OCI-LY1 (cell line): ENCODE results near the gene CDH13.

Experiments
- H2AFZ ChIP-seq: fragments of 200-600 bp; sonication (generic), shearing (Covaris generic); 2 replicates; pipeline ENCODE4 v1.6.0; 2014; ENCODE audit warnings: antibody characterized with exemption, mild to moderate bottlenecking, low read length
- H3F3A ChIP-seq: fragments of 200-600 bp; sonication (generic), shearing (Covaris generic); 2 replicates; pipeline ENCODE4 v1.6.0; 2014; ENCODE audit warnings: mild to moderate bottlenecking, antibody characterized with exemption, low read length, moderate library complexity; ENCODE audit not compliant: insufficient read depth
- H3K27ac ChIP-seq: fragments of 200-600 bp; sonication (generic); 2 replicates; pipeline ENCODE4 v1.5.1; 2014; ENCODE audit warnings: low read length, mixed run types, mild to moderate bottlenecking, low read depth; ENCODE audit not compliant: poor library complexity, severe bottlenecking
- H3K27me3 ChIP-seq: fragments of 200-600 bp; sonication (generic); 2 replicates; pipeline ENCODE4 v1.6.0; 2014; ENCODE audit warnings: antibody characterized with exemption, mild to moderate bottlenecking, low read length, moderate library complexity; ENCODE audit not compliant: insufficient read depth
- H3K36me3 ChIP-seq: fragments of 200-600 bp; sonication (generic); 2 replicates; pipeline ENCODE4 v1.6.1; 2014; ENCODE audit warnings: mild to moderate bottlenecking, antibody characterized with exemption, low read length, moderate library complexity, mixed read lengths; ENCODE audit not compliant: insufficient read depth
- H3K4me1 ChIP-seq: fragments of 200-600 bp; sonication (generic); 2 replicates; pipeline ENCODE4 v1.5.1; 2014; ENCODE audit warnings: mild to moderate bottlenecking, low read length, moderate library complexity; ENCODE audit not compliant: insufficient read depth, severe bottlenecking
- H3K4me2 ChIP-seq: fragments of 200-600 bp; sonication (generic), shearing (Covaris generic); 2 replicates; pipeline ENCODE4 v1.6.1; 2014; ENCODE audit warnings: low read length
- H3K4me3 ChIP-seq: fragments of 200-600 bp; sonication (generic); 2 replicates; pipeline ENCODE4 v1.5.1; 2014; ENCODE audit warnings: low read length, low read depth, mild to moderate bottlenecking, mixed read lengths; ENCODE audit not compliant: poor library complexity, severe bottlenecking
- H3K79me2 ChIP-seq: fragments of 200-600 bp; shearing (Covaris generic); 2 replicates; pipeline ENCODE4 v1.6.1; 2016; ENCODE audit warnings: mixed run types, low read length, mixed read lengths; ENCODE audit not compliant: insufficient read depth
- H3K9ac ChIP-seq: fragments of 200-600 bp; sonication (generic), shearing (Covaris generic); 2 replicates; pipeline ENCODE4 v1.6.1; 2014; ENCODE audit warnings: mild to moderate bottlenecking, low read length, mixed read lengths
- H3K9me2 ChIP-seq: fragments of 200-600 bp; sonication (generic), shearing (Covaris generic); 2 replicates; pipeline ENCODE4 v1.6.1; 2014; ENCODE audit warnings: low read depth, mild to moderate bottlenecking, low read length, mixed read lengths
- H3K9me3 ChIP-seq: fragments of 200-600 bp; shearing (Covaris generic); 2 replicates; pipeline ENCODE4 v1.6.1; 2014; ENCODE audit warnings: low read length, mixed read lengths
- H4K20me1 ChIP-seq: fragments of 200-600 bp; sonication (generic), shearing (Covaris generic); 2 replicates; pipeline ENCODE4 v1.6.0; 2016; ENCODE audit warnings: mild to moderate bottlenecking, low read length; ENCODE audit not compliant: insufficient read depth
- CTCF ChIP-seq: fragments of 200-600 bp; sonication (generic), shearing (Covaris generic); IDR thresholded peaks from 2 replicates; pipeline ENCODE4 v1.5.1; 2017; ENCODE audit warnings: mild to moderate bottlenecking, antibody characterized with exemption, low read length, moderate library complexity, mixed read lengths
- EZH2 ChIP-seq: fragments of 200-600 bp; sonication (generic), shearing (Covaris generic); IDR thresholded peaks from 2 replicates; pipeline ENCODE4 v1.8.0; 2017; ENCODE audit warnings: borderline replicate concordance, mixed run types, mild to moderate bottlenecking, antibody characterized with exemption, low read length, moderate library complexity, mixed read lengths

The CDH13 gene

GRCh38 chr16:83744441-83744981 lies 1117.7 kb downstream of the CDH13 start:
- no peak overlapping the region for H3K4me3 ChIP-seq
- no peak overlapping the region for H3K4me2 ChIP-seq
- no peak overlapping the region for H3K9ac ChIP-seq
- no peak overlapping the region for H2AFZ ChIP-seq
- no peaks in the 10 kb centered on the region for H3K4me1 ChIP-seq
- no peaks in the 10 kb centered on the region for H3K9me3 ChIP-seq
- no peaks in the 10 kb centered on the region for H3K27me3 ChIP-seq
- no peaks in the 10 kb centered on the region for H3K79me2 ChIP-seq
- H4K20me1 ChIP-seq = no peaks in the 10 kb centered on the region
- no peaks in the 10 kb centered on the region for H3K9me2 ChIP-seq
- TF ChIP-seq EZH2 (no peak), CTCF (no peak)
- H3K36me3 ChIP-seq = no peaks in the 10 kb centered on the region
- H3F3A ChIP-seq = no peaks in the 10 kb centered on the region
- no peak overlapping the region for H3K27ac ChIP-seq

DNA sequence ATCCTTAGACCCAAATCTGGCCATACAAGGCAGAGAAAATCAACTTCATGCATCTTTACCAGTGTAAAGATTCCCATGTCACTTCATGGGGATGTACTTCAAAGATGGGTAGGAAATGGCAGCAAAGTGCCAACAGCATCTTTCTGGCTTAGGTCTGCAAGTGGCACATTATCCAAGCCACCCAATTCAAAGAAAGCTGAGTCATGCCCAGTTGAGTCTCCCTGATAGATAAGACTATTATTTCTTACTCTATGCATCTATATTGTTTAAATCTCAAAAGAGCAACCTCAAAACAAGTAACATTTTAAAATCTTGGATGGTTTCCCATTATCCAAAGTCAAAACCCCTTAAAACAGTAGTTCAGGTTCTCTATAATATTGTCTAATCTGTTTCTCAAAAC lies 1119.8 kb downstream of the CDH13 start:
- no peaks in the 10 kb centered on the region for H3K9me3 ChIP-seq
- no peak overlapping the region for H3K9ac ChIP-seq
- no peak overlapping the region for H2AFZ ChIP-seq
- no peaks in the 10 kb centered on the region for H4K20me1 ChIP-seq
- no peaks in the 10 kb centered on the region for H3K27me3 ChIP-seq
- H3K4me3 ChIP-seq = no peak overlapping the region
- TF ChIP-seq EZH2 = no peak
- TF ChIP-seq CTCF = no peak
- H3K27ac ChIP-seq = no peak overlapping the region
- H3K4me1 ChIP-seq = no peaks in the 10 kb centered on the region
- H3K4me2 ChIP-seq = no peak overlapping the region
- no peaks in the 10 kb centered on the region for H3F3A ChIP-seq
- H3K36me3 ChIP-seq = no peaks in the 10 kb centered on the region
- no peaks in the 10 kb centered on the region for H3K9me2 ChIP-seq
- H3K79me2 ChIP-seq = no peaks in the 10 kb centered on the region

DNA sequence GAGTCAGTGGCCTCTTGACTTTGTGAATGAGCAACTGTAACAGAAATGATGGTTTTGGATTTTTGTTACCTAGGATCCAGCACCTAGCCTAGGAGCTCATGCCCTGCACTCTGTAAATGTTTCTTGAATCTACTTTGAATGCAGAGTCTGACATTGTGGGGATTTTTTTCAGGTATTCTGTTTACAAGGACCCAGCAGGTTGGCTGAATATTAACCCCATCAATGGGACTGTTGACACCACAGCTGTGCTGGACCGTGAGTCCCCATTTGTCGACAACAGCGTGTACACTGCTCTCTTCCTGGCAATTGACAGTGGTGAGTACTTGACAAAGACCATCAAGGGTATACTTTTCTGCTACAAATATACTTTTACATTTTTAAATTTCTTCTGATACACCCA lies 1121.2 kb downstream of the CDH13 start:
- Histone ChIP-seq H3K27me3 (no peaks in the 10 kb centered on the region), H4K20me1 (no peaks in the 10 kb centered on the region), H3K4me3 (no peak overlapping the region), H3K36me3 (no peaks in the 10 kb centered on the region), H2AFZ (no peak overlapping the region), H3K27ac (no peak overlapping the region), H3K4me2 (no peak overlapping the region), H3K4me1 (no peaks in the 10 kb centered on the region), H3K9me2 (no peaks in the 10 kb centered on the region), H3K9ac (no peak overlapping the region), H3K79me2 (no peaks in the 10 kb centered on the region), H3F3A (no peaks in the 10 kb centered on the region), H3K9me3 (no peaks in the 10 kb centered on the region)
- TF ChIP-seq EZH2 (no peak), CTCF (no peak)
